Measurements from ENCODE around the gene CACUL1. TPM values are rescaled to one million over a fixed set of nuclear protein-coding genes. Genes with fewer than 3 reads are reported as not detected.

Gene CACUL1
- total and polyA plus RNA-seq, 7 donors = 4.2 to 51.7 (median 41.0) TPM

GRCh38 chr10:118725886-118726500 is 28.8 kb downstream of the CACUL1 start:
- TF ChIP-seq EP300 (IDR thresholded peaks at IDR 0.05) (no peak), POLR2AphosphoS5 (IDR thresholded peaks at IDR 0.05) (no peak), CTCF (IDR thresholded peaks at IDR 0.05) (no peak), POLR2A (IDR thresholded peaks at IDR 0.05) (no peak)
- peaks cover 0 to 38% (median 31%) of the 10 kb centered on the region in 4 donors for H3K4me1 ChIP-seq
- H3K27ac ChIP-seq = peak overlapping the region in 3 of 4 donors; percentile 37 to 61 (median 45)
- 41 to 52% methylated on average over 4 of the region's 4 CpGs for WGBS, 2 donors
- H3K36me3 ChIP-seq = no peaks in the 10 kb centered on the region
- intact Hi-C loops (cut with DNase I) = loop anchor here (10.0 kb wide), 2 partner anchors 681 to 1351 kb away; partner anchors contain the start of genes PDZD8 and RAB11FIP2
- no peaks in the 10 kb centered on the region for H3K9me3 ChIP-seq
- no peaks in the 10 kb centered on the region for H3K27me3 ChIP-seq
- H3K4me3 ChIP-seq = no peak overlapping the region
- DNase-seq = no peak

- H3K9me3 ChIP-seq = no peaks in the 10 kb centered on the region
- no peak for DNase-seq
- no peaks in the 10 kb centered on the region for H3K27me3 ChIP-seq
- 87 to 95% methylated on average over 6 of the region's 6 CpGs for WGBS, 2 donors
- H3K27ac ChIP-seq = no peak overlapping the region
- no peaks in the 10 kb centered on the region for H3K36me3 ChIP-seq
- no peak overlapping the region for H3K4me3 ChIP-seq
- no peak for TF ChIP-seq POLR2A (IDR thresholded peaks at IDR 0.05)
- no peak for TF ChIP-seq CTCF (IDR thresholded peaks at IDR 0.05)
- no peak for TF ChIP-seq EP300 (IDR thresholded peaks at IDR 0.05)
- TF ChIP-seq POLR2AphosphoS5 (IDR thresholded peaks at IDR 0.05) = no peak
- intact Hi-C loops (cut with DNase I) = loop anchor here (10.0 kb wide), 2 partner anchors 679 to 1349 kb away; partner anchors contain the start of genes PDZD8 and RAB11FIP2
- peaks cover 0 to 35% (median 31%) of the 10 kb centered on the region in 4 donors for H3K4me1 ChIP-seq
These were observed 31.3 kb downstream of the CACUL1 start for GRCh38 chr10:118723466-118723865.

GRCh38 chr10:118721539-118721876 is 33.3 kb downstream of the CACUL1 start:
- intact Hi-C loops (cut with DNase I) = loop anchor here (1.0 to 10.0 kb wide), 3 partner anchors 153 to 1347 kb away; partner anchors contain the start of genes PDZD8 and RAB11FIP2
- WGBS, 2 donors = 69 to 73% methylated on average over 3 of the region's 3 CpGs

GRCh38 chr10:118720685-118721538 is 33.9 kb downstream of the CACUL1 start:
- intact Hi-C loops (cut with DNase I) = loop anchor here (1.0 to 10.0 kb wide), 3 partner anchors 153 to 1346 kb away; partner anchors contain the start of genes PDZD8 and RAB11FIP2
- DNase-seq = no peak
- H3K36me3 ChIP-seq = no peaks in the 10 kb centered on the region
- H3K4me1 ChIP-seq = peaks cover 0 to 26% (median 21%) of the 10 kb centered on the region in 4 donors
- H3K27ac ChIP-seq = no peak overlapping the region
- no peaks in the 10 kb centered on the region for H3K9me3 ChIP-seq
- no peaks in the 10 kb centered on the region for H3K27me3 ChIP-seq
- H3K4me3 ChIP-seq = no peak overlapping the region
- WGBS, 2 donors = 32 to 35% methylated on average over 3 of the region's 3 CpGs
- TF ChIP-seq CTCF (IDR thresholded peaks at IDR 0.05) = peak; percentile 63 to 87 (median 83)
- no peak for TF ChIP-seq POLR2A (IDR thresholded peaks at IDR 0.05)

More at GRCh38 chr10:118721539-118721876, 33.3 kb downstream of the CACUL1 start:
- H3K9me3 ChIP-seq = no peaks in the 10 kb centered on the region
- H3K4me1 ChIP-seq = peaks cover 0 to 31% (median 27%) of the 10 kb centered on the region in 4 donors
- TF ChIP-seq EP300 (IDR thresholded peaks at IDR 0.05) = no peak
- TF ChIP-seq POLR2AphosphoS5 (IDR thresholded peaks at IDR 0.05) = no peak
- no peak for TF ChIP-seq POLR2A (IDR thresholded peaks at IDR 0.05)
- no peak for TF ChIP-seq CTCF (IDR thresholded peaks at IDR 0.05)
- H3K27ac ChIP-seq = peak overlapping the region in 1 of 4 donors; percentile 16
- H3K4me3 ChIP-seq = no peak overlapping the region
- no peak for DNase-seq
- H3K36me3 ChIP-seq = no peaks in the 10 kb centered on the region
- no peaks in the 10 kb centered on the region for H3K27me3 ChIP-seq

All from sigmoid colon (tissue), 7 donors.